ENCODE results near the gene RASAL2.

DNA sequence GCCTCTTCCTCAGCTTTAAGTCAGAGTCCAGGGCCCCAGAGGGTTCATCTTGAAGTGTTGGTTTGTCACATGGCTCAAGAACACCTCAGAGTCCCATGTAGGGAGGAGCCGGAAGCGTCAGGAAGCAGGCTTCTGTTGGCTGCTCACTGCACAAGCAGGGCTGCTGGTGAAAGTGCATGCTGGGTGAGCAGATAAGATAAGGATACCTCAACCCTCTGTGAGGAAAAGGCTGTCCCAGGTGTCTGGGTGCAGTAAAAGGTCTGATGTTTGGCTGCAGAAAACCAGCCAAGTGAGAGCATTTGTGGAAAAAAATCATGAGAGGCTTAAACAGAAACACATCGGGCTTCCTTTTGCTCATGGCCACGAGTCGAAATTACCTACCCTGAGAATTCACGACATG, 412.8 kb downstream of the RASAL2 start:
- TF ChIP-seq BRF1 (IDR thresholded peaks at IDR 0.05; ENCODE audit: borderline replicate concordance, extremely low read depth, insufficient read length) = no peak
- no peak for TF ChIP-seq TEAD1 (CRISPR knock-in tag; IDR thresholded peaks at IDR 0.05)
- no peak for TF ChIP-seq ADNP (tag; IDR thresholded peaks at IDR 0.05)
- TF ChIP-seq CTCF (IDR thresholded peaks at IDR 0.05 in 2 of 3, conservative IDR thresholded peaks at IDR 0.05 in 1 of 3; ENCODE audit: insufficient read depth in 2 of 3, low read depth in 1 of 3, low read length in 3 of 3) = no peak
- TF ChIP-seq MYC (IDR thresholded peaks at IDR 0.05; ENCODE audit: low read depth, low read length) = no peak; the same call in 1 of the 2 replicates
- TF ChIP-seq MYC (CRISPR knock-in tag; IDR thresholded peaks at IDR 0.05; ENCODE audit: borderline replicate concordance, low read depth) = no peak
- TF ChIP-seq BHLHE40 (IDR thresholded peaks at IDR 0.05; ENCODE audit: low read length) = 0 out of 2 replicates have a peak, but pooled peaks have one; percentile 15
- TF ChIP-seq RBM34 (IDR thresholded peaks at IDR 0.05; ENCODE audit: borderline replicate concordance, insufficient read depth, low read length) = no peak
- TF ChIP-seq SRF (CRISPR knock-in tag; IDR thresholded peaks at IDR 0.05) = no peak
- no peak for TF ChIP-seq CEBPZ (IDR thresholded peaks at IDR 0.05; ENCODE audit: borderline replicate concordance, low read depth, low read length)

Data from K562 (cell line).